Gastrocnemius medialis (tissue), 4 donors: ENCODE results near the gene ITFG1. TPM values are rescaled to one million over a fixed set of nuclear protein-coding genes. Genes with fewer than 3 reads are reported as not detected.

Experiments used
- ATAC-seq, 2 donors: fragments of 150-250 bp; one replicate each; pipeline ENCODE4 v1.9.1; 2016
- DNase-seq, 2 donors: peaks; one replicate each; pipeline ENCODE4 v3.0.0-alpha.2; 2019
- H3K27ac ChIP-seq, 4 donors: fragments of 200-600 bp; sonication (generic); 1 replicate in 1 of 4; 2 replicates in 3 of 4; pipeline ENCODE4 v1.5.1; 2016 to 2018; ENCODE audit warnings: mild to moderate bottlenecking in 2 of 4, moderate library complexity in 1 of 4
- H3K27me3 ChIP-seq, 3 donors: fragments of 200-600 bp; sonication (generic) in 2 of 3; 1 replicate in 1 of 3; 2 replicates in 2 of 3; pipeline versions ENCODE4 v1.5.1 to v1.6.0; 2016 to 2019; ENCODE audit warnings: mild to moderate bottlenecking in 1 of 3, moderate library complexity in 1 of 3
- H3K36me3 ChIP-seq, 2 donors: fragments of 200-600 bp; sonication (generic) in 1 of 2; one replicate each; pipeline ENCODE4 v1.5.1; 2017 to 2018
- H3K4me1 ChIP-seq, 2 donors: fragments of 200-600 bp; sonication (generic) in 1 of 2; one replicate each; pipeline ENCODE4 v1.5.1; 2016 to 2017; ENCODE audit warnings: mild to moderate bottlenecking in 2 of 2
- H3K4me3 ChIP-seq, 4 donors: fragments of 200-600 bp; sonication (generic) in 3 of 4; 1 replicate in 1 of 4; 2 replicates in 3 of 4; pipeline ENCODE4 v1.5.1; 2016 to 2019; ENCODE audit warnings: mild to moderate bottlenecking in 2 of 4
- H3K9me3 ChIP-seq, 3 donors: fragments of 200-600 bp; sonication (generic) in 2 of 3; 1 replicate in 1 of 3; 2 replicates in 2 of 3; pipeline ENCODE4 v1.5.1; 2016 to 2019
- CTCF ChIP-seq, 5 experiments: fragments of 450-650 bp in 3 of 5; fragments of 200-600 bp in 2 of 5; sonication (generic) in 2 of 5; IDR thresholded peaks in 4 of 5; conservative IDR thresholded peaks in 1 of 5; 1 replicate in 4 of 5; 2 replicates in 1 of 5; pipeline ENCODE4 v1.5.1; 2016 to 2019; ENCODE audit warnings: antibody characterized with exemption in 5 of 5, mild to moderate bottlenecking in 3 of 5, moderate library complexity in 3 of 5
- POLR2A ChIP-seq, 2 donors: fragments of 450-650 bp; IDR thresholded peaks; one replicate each; pipeline ENCODE4 v1.6.1; 2017; ENCODE audit warnings: antibody characterized with exemption in 2 of 2, mild to moderate bottlenecking in 2 of 2, moderate library complexity in 2 of 2
- in situ Hi-C, 4 donors: fragments of 200-750 bp; cut with MboI; loops; one replicate each; pipeline versions ENCODE4 v1.15.0 to v1.8.0; 2017; ENCODE audit warnings: low sequenced_read_pairs in 4 of 4
- intact Hi-C: fragments of 100-400 bp; cut with DNase I; formaldehyde crosslinking; loops from one replicate; pipeline ENCODE4 v1.15.1; 2023; ENCODE audit warnings: low total_unique reads
- total RNA-seq, 4 donors: library from RNA; depleted of rRNA; stranded (reverse); fragments of >200 nt; gene quantifications; one replicate each; pipeline versions ENCODE4 v1.1.0 to v1.2.3, GENCODE V29; 2016

ITFG1 gene
- total RNA-seq, 4 donors from 2014 or later: 20.9 to 37.3 (median 28.6) TPM

DNA sequence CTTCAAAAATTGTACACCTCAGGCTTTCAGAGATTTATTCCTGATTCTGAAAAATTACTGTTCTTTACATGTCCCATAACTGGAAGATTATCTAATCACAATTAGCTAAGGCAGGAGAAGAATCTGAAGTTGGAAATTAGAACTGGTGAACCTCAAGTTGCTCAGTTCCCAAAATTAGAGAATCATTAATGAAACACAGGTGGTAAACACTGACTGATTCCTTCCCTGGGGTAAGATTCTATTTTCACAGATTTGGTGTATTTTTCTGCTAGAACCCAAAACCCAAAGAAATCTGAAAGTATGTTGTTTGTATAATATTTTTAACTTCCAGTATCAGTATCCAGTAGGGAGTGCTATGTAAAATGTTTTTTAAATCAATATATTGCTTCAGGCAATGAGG, 26.0 kb upstream of the ITFG1 start:
- TF ChIP-seq CTCF (IDR thresholded peaks at IDR 0.05 in 4 of 5, conservative IDR thresholded peaks at IDR 0.05 in 1 of 5) (no peak), POLR2A (IDR thresholded peaks at IDR 0.05) (no peak)
- Histone ChIP-seq H3K36me3 (peaks cover 0 to 11% of the 10 kb centered on the region in 2 donors), H3K4me1 (peaks cover 12 to 20% of the 10 kb centered on the region in 2 donors), H3K27me3 (no peaks in the 10 kb centered on the region), H3K4me3 (no peak overlapping the region), H3K9me3 (peaks cover 0 to 22% (median 5%) of the 10 kb centered on the region in 3 donors), H3K27ac (no peak overlapping the region)
- in situ Hi-C loops: no loop called here
- ATAC-seq (no peak), DNase-seq (no peak)
- intact Hi-C loops: no loop called here

GRCh38 chr16:47483616-47484015, 22.8 kb upstream of the ITFG1 start:
- H3K27ac ChIP-seq: peak overlapping the region in 3 of 4 donors; percentile 30 to 63 (median 39)
- peaks cover 0 to 7% of the 10 kb centered on the region in 2 donors for H3K36me3 ChIP-seq
- ATAC-seq (no peak), DNase-seq (no peak)
- H3K4me3 ChIP-seq: no peak overlapping the region
- no peak for TF ChIP-seq CTCF (IDR thresholded peaks at IDR 0.05 in 4 of 5, conservative IDR thresholded peaks at IDR 0.05 in 1 of 5)
- no peak for TF ChIP-seq POLR2A (IDR thresholded peaks at IDR 0.05)
- H3K27me3 ChIP-seq: no peaks in the 10 kb centered on the region
- in situ Hi-C loops: no loop called here
- peaks cover 35 to 45% of the 10 kb centered on the region in 2 donors for H3K4me1 ChIP-seq
- no peaks in the 10 kb centered on the region for H3K9me3 ChIP-seq
- intact Hi-C loops: no loop called here

- Histone ChIP-seq H3K4me3 (no peak overlapping the region), H3K27me3 (no peaks in the 10 kb centered on the region), H3K27ac (peak overlapping the region in 2 of 4 donors; percentile 8 to 45), H3K9me3 (no peaks in the 10 kb centered on the region), H3K4me1 (peaks cover 47 to 61% of the 10 kb centered on the region in 2 donors), H3K36me3 (no peaks in the 10 kb centered on the region)
- DNase-seq (no peak), ATAC-seq (no peak)
- TF ChIP-seq POLR2A (IDR thresholded peaks at IDR 0.05): no peak
- no peak for TF ChIP-seq CTCF (IDR thresholded peaks at IDR 0.05 in 4 of 5, conservative IDR thresholded peaks at IDR 0.05 in 1 of 5)
- in situ Hi-C loops: no loop called here
- intact Hi-C loops: no loop called here
Measured at GRCh38 chr16:47481698-47482374, 21.0 kb upstream of the ITFG1 start.

DNA sequence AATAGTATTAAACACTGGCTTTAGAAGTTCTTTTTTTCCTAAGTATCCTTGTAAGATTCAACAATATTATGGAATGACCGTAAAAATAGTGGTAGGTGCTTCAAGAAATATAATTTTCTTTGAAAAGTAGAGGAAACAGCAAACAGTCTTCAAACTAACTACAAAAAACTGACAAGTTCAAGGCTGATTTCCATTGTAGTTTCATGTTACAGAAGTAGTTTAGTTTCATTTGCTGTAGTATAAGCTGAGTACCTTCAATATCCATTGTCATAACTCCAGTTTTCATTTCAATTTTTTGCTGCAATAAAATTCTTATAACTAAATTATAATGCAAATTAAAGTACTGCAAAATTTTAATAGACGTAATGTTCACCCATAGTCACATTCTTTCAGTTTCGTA, 19.5 kb upstream of the ITFG1 start:
- Histone ChIP-seq H3K4me3 (no peak overlapping the region), H3K36me3 (no peaks in the 10 kb centered on the region), H3K4me1 (peaks cover 61 to 68% of the 10 kb centered on the region in 2 donors), H3K27ac (no peak overlapping the region), H3K9me3 (no peaks in the 10 kb centered on the region), H3K27me3 (no peaks in the 10 kb centered on the region)
- TF ChIP-seq CTCF (IDR thresholded peaks at IDR 0.05 in 4 of 5, conservative IDR thresholded peaks at IDR 0.05 in 1 of 5): no peak
- no peak for TF ChIP-seq POLR2A (IDR thresholded peaks at IDR 0.05)
- intact Hi-C loops (no loop called here), in situ Hi-C loops (no loop called here)
- ATAC-seq: no peak
- DNase-seq: no peak
